ENCODE results near the gene ZFYVE21. TPM values are rescaled to one million over a fixed set of nuclear protein-coding genes. Genes with fewer than 3 reads are reported as not detected.

The ZFYVE21 gene
- polyA plus RNA-seq, 2 donors: 56.5 to 73.5 TPM

DNA sequence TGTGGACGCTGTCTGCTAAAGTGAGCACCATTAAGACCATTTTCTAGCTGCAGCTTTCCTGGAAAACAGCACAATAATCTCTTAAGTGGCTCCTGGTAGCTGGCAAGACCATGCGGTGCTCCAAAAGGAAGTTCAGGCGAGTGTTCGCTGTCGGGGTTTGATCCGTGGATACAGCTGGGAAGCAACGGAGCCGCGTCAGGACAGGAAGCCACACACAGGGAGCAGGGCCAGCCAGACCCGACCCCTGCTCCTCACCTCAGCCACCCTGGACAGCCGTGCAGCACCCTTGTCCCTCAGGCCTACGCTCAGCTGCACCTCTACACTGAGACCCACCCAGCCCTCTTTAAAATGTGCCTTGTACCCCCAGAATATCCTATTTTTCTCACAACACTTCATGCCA, 19.4 kb downstream of the ZFYVE21 start:
- no peaks in the 10 kb centered on the region for H3K27me3 ChIP-seq (ENCODE audit: control insufficient read depth in 1 of 2, insufficient read depth in 2 of 2, low read length in 2 of 2)
- peaks cover 12 to 34% of the 10 kb centered on the region in 2 donors for H3K4me1 ChIP-seq (ENCODE audit: control insufficient read depth in 2 of 2, insufficient read depth in 2 of 2, low read length in 1 of 2)
- H3K27ac ChIP-seq (ENCODE audit: low read depth in 2 of 2, low read length in 1 of 2): peak overlapping the region in 1 of 2 donors; percentile 96
- H3K4me3 ChIP-seq (ENCODE audit: low read depth in 1 of 2, low read length in 2 of 2): no peak overlapping the region
- no peaks in the 10 kb centered on the region for H3K9me3 ChIP-seq (ENCODE audit: control insufficient read depth in 2 of 2, insufficient read depth in 1 of 2, low read depth in 1 of 2, low read length in 1 of 2)
- H3K36me3 ChIP-seq (ENCODE audit: control insufficient read depth in 2 of 2, insufficient read depth in 2 of 2, low read length in 1 of 2): peaks cover 16 to 47% of the 10 kb centered on the region in 2 donors
- 76 to 80% methylated on average over 12 of the region's 12 CpGs for WGBS, 2 donors

DNA sequence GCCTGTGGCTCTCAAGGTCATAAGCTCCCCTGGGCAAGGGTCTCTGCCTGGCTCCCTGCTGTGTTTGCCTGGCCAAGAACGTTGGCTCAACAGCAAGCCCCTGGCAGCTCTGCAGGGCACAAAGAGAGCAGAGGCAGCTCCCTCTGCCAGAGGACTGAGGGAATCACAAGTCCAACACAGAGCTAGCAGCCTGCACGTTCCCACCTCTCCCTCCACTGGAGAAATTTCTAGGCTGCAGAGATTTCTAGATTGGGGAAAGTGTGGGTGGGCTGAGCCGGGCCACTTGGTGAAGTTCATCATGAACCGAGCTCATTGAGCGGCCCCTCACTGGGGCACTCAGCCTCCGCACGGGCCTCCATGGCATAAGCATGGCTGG, 19.8 kb downstream of the ZFYVE21 start:
- 64 to 65% methylated on average over 7 of the region's 7 CpGs for WGBS, 2 donors
- peak overlapping the region; percentile 92 to 96 for H3K27ac ChIP-seq (ENCODE audit: low read depth in 2 of 2, low read length in 1 of 2)
- no peaks in the 10 kb centered on the region for H3K9me3 ChIP-seq (ENCODE audit: control insufficient read depth in 2 of 2, insufficient read depth in 1 of 2, low read depth in 1 of 2, low read length in 1 of 2)
- H3K4me3 ChIP-seq (ENCODE audit: low read depth in 1 of 2, low read length in 2 of 2): no peak overlapping the region
- peaks cover 16 to 47% of the 10 kb centered on the region in 2 donors for H3K36me3 ChIP-seq (ENCODE audit: control insufficient read depth in 2 of 2, insufficient read depth in 2 of 2, low read length in 1 of 2)
- no peaks in the 10 kb centered on the region for H3K27me3 ChIP-seq (ENCODE audit: control insufficient read depth in 1 of 2, insufficient read depth in 2 of 2, low read length in 2 of 2)
- H3K4me1 ChIP-seq (ENCODE audit: control insufficient read depth in 2 of 2, insufficient read depth in 2 of 2, low read length in 1 of 2): peaks cover 11 to 30% of the 10 kb centered on the region in 2 donors

DNA sequence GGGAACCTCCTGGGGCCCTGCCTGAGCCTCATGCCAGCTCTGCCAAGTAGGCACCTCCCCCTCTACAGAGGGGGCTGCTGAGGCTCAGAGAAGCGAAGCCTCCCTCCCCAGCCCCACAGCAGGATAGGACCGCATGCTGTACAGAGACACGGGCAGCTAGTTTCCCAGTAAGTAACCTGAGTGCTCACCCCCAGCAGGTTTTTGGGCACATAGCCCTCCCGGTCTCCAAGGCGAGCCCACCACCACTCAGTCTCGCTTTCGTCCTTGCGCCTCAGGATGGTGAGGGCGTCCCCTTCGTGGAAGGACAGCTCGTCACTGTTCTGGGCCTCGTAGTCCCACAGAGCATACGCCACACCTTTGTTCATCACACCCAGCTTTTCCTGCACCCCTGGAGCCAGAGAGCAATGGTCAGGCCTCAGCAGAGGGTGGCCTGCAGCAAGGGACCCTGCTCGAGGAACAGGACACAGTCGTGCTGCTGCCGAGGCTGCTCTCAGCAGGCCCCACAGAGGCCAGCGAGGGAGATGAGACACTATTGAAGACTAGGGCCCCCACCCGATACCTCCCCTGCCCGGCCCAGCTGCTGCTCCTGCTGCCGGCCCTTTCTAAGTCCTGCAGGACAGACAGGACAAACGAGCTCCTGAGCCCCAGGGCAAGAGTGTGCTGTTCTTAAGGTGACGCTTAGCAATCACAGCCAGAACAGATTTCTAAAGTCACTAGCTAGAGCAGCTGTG, 20.4 kb downstream of the ZFYVE21 start:
- H3K27ac ChIP-seq (ENCODE audit: low read depth in 2 of 2, low read length in 1 of 2): peak overlapping the region; percentile 92 to 96
- 71 to 73% methylated on average over 22 of the region's 22 CpGs for WGBS, 2 donors
- peaks cover 20 to 45% of the 10 kb centered on the region in 2 donors for H3K36me3 ChIP-seq (ENCODE audit: control insufficient read depth in 2 of 2, insufficient read depth in 2 of 2, low read length in 1 of 2)
- no peaks in the 10 kb centered on the region for H3K27me3 ChIP-seq (ENCODE audit: control insufficient read depth in 1 of 2, insufficient read depth in 2 of 2, low read length in 2 of 2)
- peaks cover 8 to 26% of the 10 kb centered on the region in 2 donors for H3K4me1 ChIP-seq (ENCODE audit: control insufficient read depth in 2 of 2, insufficient read depth in 2 of 2, low read length in 1 of 2)
- H3K4me3 ChIP-seq (ENCODE audit: low read depth in 1 of 2, low read length in 2 of 2): no peak overlapping the region
- no peaks in the 10 kb centered on the region for H3K9me3 ChIP-seq (ENCODE audit: control insufficient read depth in 2 of 2, insufficient read depth in 1 of 2, low read depth in 1 of 2, low read length in 1 of 2)

DNA sequence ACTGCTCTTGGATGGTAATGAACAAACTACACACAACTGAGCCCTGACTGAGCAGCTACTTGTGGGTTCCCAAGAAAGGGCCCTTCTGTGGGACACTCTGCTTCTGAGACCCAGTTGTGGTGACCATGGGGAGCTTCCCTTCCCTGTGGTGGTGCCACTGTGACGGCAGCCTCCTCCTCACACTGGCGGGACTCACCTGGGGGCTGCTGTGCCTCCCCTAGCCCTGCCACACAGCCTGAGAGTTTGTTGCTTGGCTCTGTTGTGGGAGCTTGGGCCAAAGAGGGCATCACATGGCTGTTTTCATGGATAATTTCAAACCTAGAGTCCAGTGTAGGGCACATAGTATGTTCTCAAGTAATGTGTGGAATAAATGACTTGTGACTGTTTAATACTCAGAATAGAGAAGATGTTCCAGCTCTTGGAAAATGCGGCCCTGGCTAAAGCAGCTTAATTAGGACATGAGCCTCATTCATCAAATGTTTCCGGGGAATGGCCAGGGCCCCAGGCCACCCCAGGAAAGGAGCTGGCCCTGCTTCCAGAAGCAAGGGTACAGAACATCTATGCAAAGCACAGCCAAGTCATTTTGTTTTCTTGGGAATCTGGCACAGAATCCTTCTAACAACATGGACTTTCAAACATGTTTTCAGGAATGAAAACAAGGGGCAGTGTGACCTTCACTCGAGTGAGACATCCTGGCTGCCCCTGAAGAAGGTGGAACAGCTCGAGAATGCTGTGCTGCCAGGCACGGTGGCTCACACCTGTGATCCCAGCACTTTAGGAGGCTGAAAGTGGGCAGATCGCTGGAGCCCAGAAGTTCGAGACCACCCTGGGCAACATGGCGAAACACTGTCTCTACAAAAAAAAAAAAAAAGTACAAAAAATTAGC, 21.2 kb downstream of the ZFYVE21 start:
- peaks cover 20 to 49% of the 10 kb centered on the region in 2 donors for H3K36me3 ChIP-seq (ENCODE audit: control insufficient read depth in 2 of 2, insufficient read depth in 2 of 2, low read length in 1 of 2)
- peak overlapping the region; percentile 92 to 96 for H3K27ac ChIP-seq (ENCODE audit: low read depth in 2 of 2, low read length in 1 of 2)
- H3K4me1 ChIP-seq (ENCODE audit: control insufficient read depth in 2 of 2, insufficient read depth in 2 of 2, low read length in 1 of 2): peaks cover 8 to 25% of the 10 kb centered on the region in 2 donors
- no peak overlapping the region for H3K4me3 ChIP-seq (ENCODE audit: low read depth in 1 of 2, low read length in 2 of 2)
- no peaks in the 10 kb centered on the region for H3K9me3 ChIP-seq (ENCODE audit: control insufficient read depth in 2 of 2, insufficient read depth in 1 of 2, low read depth in 1 of 2, low read length in 1 of 2)
- no peaks in the 10 kb centered on the region for H3K27me3 ChIP-seq (ENCODE audit: control insufficient read depth in 1 of 2, insufficient read depth in 2 of 2, low read length in 2 of 2)
- 69 to 71% methylated on average over 10 of the region's 10 CpGs for WGBS, 2 donors

DNA sequence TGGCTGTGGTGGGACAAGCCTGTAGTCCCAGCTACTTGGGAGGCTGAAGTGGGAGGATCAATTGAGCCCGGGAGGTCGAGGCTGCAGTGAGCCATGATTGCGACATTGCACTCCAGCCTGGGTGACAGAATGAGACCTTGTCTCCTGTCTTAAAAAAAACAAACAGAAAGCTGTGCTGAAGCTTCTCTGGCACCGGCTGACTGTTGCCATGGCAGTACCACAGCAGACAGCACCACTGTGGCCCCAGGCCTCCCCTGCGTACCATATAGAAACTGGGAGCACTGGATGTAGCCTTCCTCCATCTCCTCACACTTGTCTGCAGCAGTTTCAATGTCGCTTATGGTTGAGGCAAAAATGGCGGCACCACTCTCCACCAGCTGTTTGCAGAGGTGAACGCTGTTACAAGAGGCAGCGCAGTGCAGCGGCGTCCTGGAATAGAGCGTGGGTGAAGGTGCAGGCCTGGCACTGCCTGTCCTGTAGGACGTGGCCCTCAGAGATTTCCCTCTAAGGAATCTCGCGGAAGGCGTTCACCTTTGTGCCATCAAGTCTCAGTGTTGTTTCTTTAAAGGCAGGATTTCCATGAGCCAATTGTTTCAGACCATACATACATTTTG, 21.9 kb downstream of the ZFYVE21 start:
- WGBS, 2 donors: 89 to 91% methylated on average over 16 of the region's 16 CpGs
- Histone ChIP-seq H3K9me3 (ENCODE audit: control insufficient read depth in 2 of 2, insufficient read depth in 1 of 2, low read depth in 1 of 2, low read length in 1 of 2) (no peaks in the 10 kb centered on the region), H3K27me3 (ENCODE audit: control insufficient read depth in 1 of 2, insufficient read depth in 2 of 2, low read length in 2 of 2) (no peaks in the 10 kb centered on the region), H3K27ac (ENCODE audit: low read depth in 2 of 2, low read length in 1 of 2) (peak overlapping the region in 1 of 2 donors; percentile 96), H3K36me3 (ENCODE audit: control insufficient read depth in 2 of 2, insufficient read depth in 2 of 2, low read length in 1 of 2) (peaks cover 20 to 50% of the 10 kb centered on the region in 2 donors), H3K4me1 (ENCODE audit: control insufficient read depth in 2 of 2, insufficient read depth in 2 of 2, low read length in 1 of 2) (peaks cover 7 to 23% of the 10 kb centered on the region in 2 donors), H3K4me3 (ENCODE audit: low read depth in 1 of 2, low read length in 2 of 2) (no peak overlapping the region)

DNA sequence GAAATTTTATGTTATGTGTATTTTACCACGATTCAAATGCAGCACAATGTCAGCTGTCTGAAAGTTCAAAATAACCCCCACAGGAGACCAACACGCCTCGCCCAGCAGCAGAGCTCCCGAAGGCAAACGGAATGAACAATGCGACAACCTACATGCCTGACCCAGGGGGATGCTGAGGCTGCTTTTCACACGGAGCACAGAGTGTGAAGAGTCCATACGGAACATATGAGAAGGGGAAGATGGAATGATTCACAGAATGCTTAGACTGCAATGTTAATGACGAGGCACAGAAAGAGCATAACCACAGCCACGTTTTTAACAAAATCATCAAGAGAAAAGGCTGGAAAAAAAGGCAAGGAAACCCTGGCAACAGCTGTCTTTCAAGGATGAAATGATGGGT, 22.6 kb downstream of the ZFYVE21 start:
- no peak overlapping the region for H3K27ac ChIP-seq (ENCODE audit: low read depth in 2 of 2, low read length in 1 of 2)
- H3K36me3 ChIP-seq (ENCODE audit: control insufficient read depth in 2 of 2, insufficient read depth in 2 of 2, low read length in 1 of 2): peaks cover 16 to 47% of the 10 kb centered on the region in 2 donors
- H3K4me3 ChIP-seq (ENCODE audit: low read depth in 1 of 2, low read length in 2 of 2): no peak overlapping the region
- 81 to 83% methylated on average over 10 of the region's 10 CpGs for WGBS, 2 donors
- H3K9me3 ChIP-seq (ENCODE audit: control insufficient read depth in 2 of 2, insufficient read depth in 1 of 2, low read depth in 1 of 2, low read length in 1 of 2): no peaks in the 10 kb centered on the region
- peaks cover 5 to 23% of the 10 kb centered on the region in 2 donors for H3K4me1 ChIP-seq (ENCODE audit: control insufficient read depth in 2 of 2, insufficient read depth in 2 of 2, low read length in 1 of 2)
- H3K27me3 ChIP-seq (ENCODE audit: control insufficient read depth in 1 of 2, insufficient read depth in 2 of 2, low read length in 2 of 2): no peaks in the 10 kb centered on the region

DNA sequence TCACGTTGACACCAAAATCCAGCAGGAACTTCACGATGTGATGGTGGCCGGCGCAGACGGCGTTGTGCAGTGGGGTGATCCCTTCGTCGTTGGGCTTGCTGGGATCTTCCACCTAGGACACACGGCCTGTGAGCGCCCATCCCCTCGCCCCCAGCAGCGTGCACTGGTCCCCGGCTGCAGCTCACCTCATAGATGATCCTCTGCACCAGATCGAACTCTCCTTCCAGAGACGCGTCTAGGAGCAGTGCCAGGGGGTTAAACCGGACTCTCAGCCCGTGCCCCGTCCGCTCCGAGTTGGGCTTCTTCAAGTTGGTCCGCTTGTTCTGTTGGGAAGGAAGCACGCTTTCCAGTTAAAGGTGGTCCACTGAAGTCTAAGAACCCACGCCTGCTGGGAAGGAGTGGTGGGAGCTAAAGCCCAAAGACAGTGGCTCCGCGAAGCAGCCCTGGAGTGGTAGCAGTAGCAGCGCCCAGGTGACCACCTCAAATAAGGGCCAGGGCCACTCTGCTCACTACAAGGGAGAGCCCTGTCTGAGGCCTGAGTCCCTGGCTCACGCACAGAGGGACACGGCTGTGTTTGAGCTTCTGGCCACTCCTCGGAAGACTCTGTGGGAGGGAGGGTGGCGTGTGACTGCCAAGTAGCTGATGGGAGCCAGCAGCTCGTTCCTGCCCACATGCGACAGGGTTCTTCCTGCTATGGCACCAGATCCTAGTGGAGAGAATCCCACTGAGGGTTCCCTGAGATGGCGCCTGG, 23.3 kb downstream of the ZFYVE21 start:
- Histone ChIP-seq H3K4me1 (ENCODE audit: control insufficient read depth in 2 of 2, insufficient read depth in 2 of 2, low read length in 1 of 2) (peaks cover 5 to 18% of the 10 kb centered on the region in 2 donors), H3K27me3 (ENCODE audit: control insufficient read depth in 1 of 2, insufficient read depth in 2 of 2, low read length in 2 of 2) (no peaks in the 10 kb centered on the region), H3K4me3 (ENCODE audit: low read depth in 1 of 2, low read length in 2 of 2) (no peak overlapping the region), H3K9me3 (ENCODE audit: control insufficient read depth in 2 of 2, insufficient read depth in 1 of 2, low read depth in 1 of 2, low read length in 1 of 2) (no peaks in the 10 kb centered on the region), H3K36me3 (ENCODE audit: control insufficient read depth in 2 of 2, insufficient read depth in 2 of 2, low read length in 1 of 2) (peaks cover 16 to 52% of the 10 kb centered on the region in 2 donors), H3K27ac (ENCODE audit: low read depth in 2 of 2, low read length in 1 of 2) (no peak overlapping the region)
- 86 to 87% methylated on average over 34 of the region's 34 CpGs for WGBS, 2 donors

DNA sequence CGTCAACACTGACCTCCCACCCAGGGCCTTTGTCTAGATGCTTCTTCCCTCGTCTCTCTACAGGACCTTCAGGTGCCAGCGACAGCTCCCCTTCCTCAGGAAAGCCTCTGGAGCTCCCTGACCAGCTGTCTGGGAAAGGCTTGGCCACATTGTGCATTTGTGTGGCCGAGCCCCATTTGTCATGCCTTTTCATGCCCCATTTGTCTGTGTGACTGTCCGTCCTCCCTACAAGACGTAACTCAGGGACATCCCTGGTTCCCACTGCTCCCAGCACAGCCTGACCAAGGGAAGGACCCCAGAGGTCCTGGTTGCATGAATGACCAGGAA, 23.8 kb downstream of the ZFYVE21 start:
- peaks cover 5 to 15% of the 10 kb centered on the region in 2 donors for H3K4me1 ChIP-seq (ENCODE audit: control insufficient read depth in 2 of 2, insufficient read depth in 2 of 2, low read length in 1 of 2)
- no peaks in the 10 kb centered on the region for H3K9me3 ChIP-seq (ENCODE audit: control insufficient read depth in 2 of 2, insufficient read depth in 1 of 2, low read depth in 1 of 2, low read length in 1 of 2)
- 90% methylated on average over 6 of the region's 6 CpGs for WGBS, 2 donors
- no peaks in the 10 kb centered on the region for H3K27me3 ChIP-seq (ENCODE audit: control insufficient read depth in 1 of 2, insufficient read depth in 2 of 2, low read length in 2 of 2)
- H3K36me3 ChIP-seq (ENCODE audit: control insufficient read depth in 2 of 2, insufficient read depth in 2 of 2, low read length in 1 of 2): peaks cover 16 to 47% of the 10 kb centered on the region in 2 donors
- H3K27ac ChIP-seq (ENCODE audit: low read depth in 2 of 2, low read length in 1 of 2): no peak overlapping the region
- no peak overlapping the region for H3K4me3 ChIP-seq (ENCODE audit: low read depth in 1 of 2, low read length in 2 of 2)
